ENCODE data around the gene MEGF8.
A peak's percentile ranks its signal among the peaks of the same experiment; 100 is the strongest.

The MEGF8 gene

GRCh38 chr19:42409477-42409876, 84.0 kb downstream of the MEGF8 start:
- in situ Hi-C loops (cut with MboI; ENCODE audit: low sequenced_read_pairs, unreplicated experiment): no loop called here
- TF ChIP-seq CTCF (IDR thresholded peaks at IDR 0.05; ENCODE audit: borderline replicate concordance, control extremely low read depth, extremely low read depth, insufficient read depth, missing control alignments): no peak

GRCh38 chr19:42410371-42410770, 84.9 kb downstream of the MEGF8 start:
- peak; percentile 13 for DNase-seq (ENCODE audit: low spot score)
- in situ Hi-C loops (cut with MboI; ENCODE audit: low sequenced_read_pairs, unreplicated experiment): no loop called here
- TF ChIP-seq CTCF (IDR thresholded peaks at IDR 0.05; ENCODE audit: borderline replicate concordance, control extremely low read depth, extremely low read depth, insufficient read depth, missing control alignments): no peak

More at GRCh38 chr19:42409477-42409876, 84.0 kb downstream of the MEGF8 start:
- DNase-seq (ENCODE audit: low spot score): peak; percentile 21

GRCh38 chr19:42411581-42412178, 86.2 kb downstream of the MEGF8 start:
- DNase-seq (ENCODE audit: low spot score): peak; percentile 22
- in situ Hi-C loops (cut with MboI; ENCODE audit: low sequenced_read_pairs, unreplicated experiment): no loop called here
- TF ChIP-seq CTCF (IDR thresholded peaks at IDR 0.05; ENCODE audit: borderline replicate concordance, control extremely low read depth, extremely low read depth, insufficient read depth, missing control alignments): no peak

- peak; percentile 11 for DNase-seq (ENCODE audit: low spot score)
- TF ChIP-seq CTCF (IDR thresholded peaks at IDR 0.05; ENCODE audit: borderline replicate concordance, control extremely low read depth, extremely low read depth, insufficient read depth, missing control alignments): no peak
- in situ Hi-C loops (cut with MboI; ENCODE audit: low sequenced_read_pairs, unreplicated experiment): no loop called here
Observed at GRCh38 chr19:42412227-42412626, 86.8 kb downstream of the MEGF8 start.

- in situ Hi-C loops (cut with MboI; ENCODE audit: low sequenced_read_pairs, unreplicated experiment): no loop called here
- no peak for TF ChIP-seq CTCF (IDR thresholded peaks at IDR 0.05; ENCODE audit: borderline replicate concordance, control extremely low read depth, extremely low read depth, insufficient read depth, missing control alignments)
- DNase-seq (ENCODE audit: low spot score): peak; percentile 12
Observed at GRCh38 chr19:42412661-42413076, 87.2 kb downstream of the MEGF8 start.

- in situ Hi-C loops (cut with MboI; ENCODE audit: low sequenced_read_pairs, unreplicated experiment): no loop called here
- peak; percentile 28 for DNase-seq (ENCODE audit: low spot score)
- TF ChIP-seq CTCF (IDR thresholded peaks at IDR 0.05; ENCODE audit: borderline replicate concordance, control extremely low read depth, extremely low read depth, insufficient read depth, missing control alignments): no peak
Observed at GRCh38 chr19:42419309-42419708, 93.9 kb downstream of the MEGF8 start.
